ENCODE measurements around the gene IL16. TPM values are rescaled to one million over a fixed set of nuclear protein-coding genes. Genes with fewer than 3 reads are reported as not detected.

The IL16 gene
- total RNA-seq, 4 donors from 2014 or later: 13.5 to 34.9 (median 19.8) TPM

GRCh38 chr15:81280696-81281455, 84.2 kb downstream of the IL16 start:
- Histone ChIP-seq H3K27ac (replicated peaks in 1 of 4) (no peak overlapping the region), H3K4me1 (peaks cover 3 to 13% (median 9%) of the 10 kb centered on the region in 4 donors), H3K36me3 (peaks cover 0 to 10% (median 8%) of the 10 kb centered on the region in 4 donors), H3K4me3 (no peak overlapping the region), H3K27me3 (no peaks in the 10 kb centered on the region), H3K9me3 (peaks cover 0 to 6% (median 6%) of the 10 kb centered on the region in 4 donors)
- no peak for TF ChIP-seq CTCF (IDR thresholded peaks at IDR 0.05)
- TF ChIP-seq POLR2A (IDR thresholded peaks at IDR 0.05; ENCODE audit: low read depth): no peak
- no peak for TF ChIP-seq POLR2AphosphoS5 (IDR thresholded peaks at IDR 0.05)
- TF ChIP-seq EP300 (IDR thresholded peaks at IDR 0.05): no peak
- 84% methylated on average over 8 of the region's 8 CpGs for WGBS
- no peak for DNase-seq (ENCODE audit: extremely low spot score)
- intact Hi-C loops (cut with DNase I): no loop called here

- no peak overlapping the region for H3K27ac ChIP-seq (replicated peaks in 1 of 4)
- intact Hi-C loops (cut with DNase I): no loop called here
- H3K27me3 ChIP-seq: no peaks in the 10 kb centered on the region
- peaks cover 3 to 13% (median 9%) of the 10 kb centered on the region in 4 donors for H3K4me1 ChIP-seq
- peaks cover 0 to 6% (median 6%) of the 10 kb centered on the region in 4 donors for H3K9me3 ChIP-seq
- 83% methylated on average over 3 of the region's 3 CpGs for WGBS
- no peak overlapping the region for H3K4me3 ChIP-seq
- peaks cover 0 to 13% (median 11%) of the 10 kb centered on the region in 4 donors for H3K36me3 ChIP-seq
- TF ChIP-seq CTCF (IDR thresholded peaks at IDR 0.05) (no peak), EP300 (IDR thresholded peaks at IDR 0.05) (no peak), POLR2AphosphoS5 (IDR thresholded peaks at IDR 0.05) (no peak), POLR2A (IDR thresholded peaks at IDR 0.05; ENCODE audit: low read depth) (no peak)
- no peak for DNase-seq (ENCODE audit: extremely low spot score)
These were observed 84.7 kb downstream of the IL16 start for GRCh38 chr15:81281456-81281735.

GRCh38 chr15:81281766-81282605, 85.3 kb downstream of the IL16 start:
- WGBS: 93% methylated on average over 12 of the region's 12 CpGs
- Histone ChIP-seq H3K27ac (replicated peaks in 1 of 4) (no peak overlapping the region), H3K9me3 (peaks cover 0 to 6% (median 5%) of the 10 kb centered on the region in 4 donors), H3K27me3 (no peaks in the 10 kb centered on the region), H3K36me3 (peaks cover 0 to 17% (median 11%) of the 10 kb centered on the region in 4 donors), H3K4me3 (no peak overlapping the region), H3K4me1 (peaks cover 3 to 13% (median 9%) of the 10 kb centered on the region in 4 donors)
- no peak for TF ChIP-seq POLR2AphosphoS5 (IDR thresholded peaks at IDR 0.05)
- TF ChIP-seq POLR2A (IDR thresholded peaks at IDR 0.05; ENCODE audit: low read depth): no peak
- no peak for TF ChIP-seq CTCF (IDR thresholded peaks at IDR 0.05)
- TF ChIP-seq EP300 (IDR thresholded peaks at IDR 0.05): no peak
- DNase-seq (ENCODE audit: extremely low spot score): no peak
- intact Hi-C loops (cut with DNase I): no loop called here

- intact Hi-C loops (cut with DNase I): no loop called here
- peaks cover 3 to 13% (median 9%) of the 10 kb centered on the region in 4 donors for H3K4me1 ChIP-seq
- no peaks in the 10 kb centered on the region for H3K27me3 ChIP-seq
- no peak for DNase-seq (ENCODE audit: extremely low spot score)
- no peak overlapping the region for H3K4me3 ChIP-seq
- H3K27ac ChIP-seq (replicated peaks in 1 of 4): no peak overlapping the region
- no peak for TF ChIP-seq EP300 (IDR thresholded peaks at IDR 0.05)
- peaks cover 0 to 21% (median 11%) of the 10 kb centered on the region in 4 donors for H3K36me3 ChIP-seq
- H3K9me3 ChIP-seq: peaks cover 0 to under 1% (median 0%) of the 10 kb centered on the region in 4 donors
- WGBS: 95% methylated on average over 18 of the region's 18 CpGs
These were observed 85.9 kb downstream of the IL16 start for GRCh38 chr15:81282606-81282895.

- no peak overlapping the region for H3K4me3 ChIP-seq
- intact Hi-C loops (cut with DNase I): no loop called here
- H3K9me3 ChIP-seq: no peaks in the 10 kb centered on the region
- peaks cover 0 to 23% (median 11%) of the 10 kb centered on the region in 4 donors for H3K36me3 ChIP-seq
- H3K27ac ChIP-seq (replicated peaks in 1 of 4): no peak overlapping the region
- TF ChIP-seq CTCF (IDR thresholded peaks at IDR 0.05) (no peak), EP300 (IDR thresholded peaks at IDR 0.05) (no peak), POLR2AphosphoS5 (IDR thresholded peaks at IDR 0.05) (no peak), POLR2A (IDR thresholded peaks at IDR 0.05; ENCODE audit: low read depth) (no peak)
- H3K27me3 ChIP-seq: no peaks in the 10 kb centered on the region
- no peak for DNase-seq (ENCODE audit: extremely low spot score)
- 84% methylated on average over 5 of the region's 5 CpGs for WGBS
- H3K4me1 ChIP-seq: peaks cover 3 to 13% (median 9%) of the 10 kb centered on the region in 4 donors
These were observed 86.2 kb downstream of the IL16 start for GRCh38 chr15:81282911-81283310.
